ENCODE results near the gene RFX4. TPM values are rescaled to one million over a fixed set of nuclear protein-coding genes. Genes with fewer than 3 reads are reported as not detected.

Gene RFX4
- total and polyA plus RNA-seq, 2 of the 13 experiments (the other 11 are each of a cell fraction or from before 2014, with no cell fraction given): not detected

- no peak overlapping the region for H3K4me3 ChIP-seq (replicated peaks in 1 of 3; ENCODE audit: insufficient read depth in 1 of 3, low read depth in 2 of 3, low read length in 3 of 3)
- no peaks in the 10 kb centered on the region for H3K9me3 ChIP-seq (ENCODE audit: low read length)
- ChIA-PET POLR2A (no interaction called here), CTCF (ENCODE audit: low intra/inter-chr PET ratio, low total read pairs) (no interaction called here)
- 60% methylated on average over 2 of the region's 2 CpGs for WGBS (ENCODE audit: low lambda C conversion rate)
- ATAC-seq (no peak), FAIRE-seq (no peak), DNase-seq (ENCODE audit: low spot score) (no peak)
- H3K27me3 ChIP-seq (ENCODE audit: control insufficient read depth in 1 of 2, insufficient read depth in 2 of 2, low read length in 2 of 2): peaks cover 0 to 2% of the 10 kb centered on the region in 2 experiments; a peak in 1 of 5 replicates
- no peak overlapping the region for H2AFZ ChIP-seq (ENCODE audit: low read length)
- no TSS peak for BruUV-seq (replicated peaks)
- intact Hi-C loops (cut with micrococcal nuclease; ENCODE audit: unreplicated experiment): no loop called here
- no peak overlapping the region for H3K9ac ChIP-seq (ENCODE audit: insufficient read depth, low read depth, low read length)
- peaks cover 19% of the 10 kb centered on the region for H3K4me1 ChIP-seq (ENCODE audit: insufficient read depth, low read length)
- no peak for TF ChIP-seq CTCF (CRISPR knock-in tag; IDR thresholded peaks at IDR 0.05)
- no peak for TF ChIP-seq ZNF749 (CRISPR knock-in tag; IDR thresholded peaks at IDR 0.05; ENCODE audit: borderline replicate concordance)
- H3K79me2 ChIP-seq (ENCODE audit: insufficient read depth, low read length): no peaks in the 10 kb centered on the region
- H4K20me1 ChIP-seq (ENCODE audit: insufficient read depth, low read length): no peaks in the 10 kb centered on the region
- no peaks in the 10 kb centered on the region for H3K36me3 ChIP-seq (replicated peaks in 1 of 2; ENCODE audit: control insufficient read depth in 1 of 2, insufficient read depth in 2 of 2, low read length in 2 of 2)
- H3K4me2 ChIP-seq (ENCODE audit: low read depth, low read length): no peak overlapping the region
- H3K27ac ChIP-seq (ENCODE audit: extremely low read length, insufficient read depth, low read length): no peak overlapping the region
- in situ Hi-C loops (cut with HindIII; ENCODE audit: extremely low pct_ligation_motif_present, low pct_unique_long_range_greater_than_20kb): no loop called here
These were observed 65.9 kb downstream of the RFX4 start for GRCh38 chr12:106648736-106649135.

GRCh38 chr12:106651552-106651951 lies 68.7 kb downstream of the RFX4 start:
- Histone ChIP-seq H3K9me3 (ENCODE audit: low read length) (no peaks in the 10 kb centered on the region), H3K9ac (ENCODE audit: insufficient read depth, low read depth, low read length) (no peak overlapping the region), H3K4me1 (ENCODE audit: insufficient read depth, low read length) (no peaks in the 10 kb centered on the region), H3K27me3 (ENCODE audit: control insufficient read depth in 1 of 2, insufficient read depth in 2 of 2, low read length in 2 of 2) (no peaks in the 10 kb centered on the region; a peak in 1 of 5 replicates), H3K36me3 (replicated peaks in 1 of 2; ENCODE audit: control insufficient read depth in 1 of 2, insufficient read depth in 2 of 2, low read length in 2 of 2) (no peaks in the 10 kb centered on the region), H2AFZ (ENCODE audit: low read length) (no peak overlapping the region), H3K27ac (ENCODE audit: extremely low read length, insufficient read depth, low read length) (no peak overlapping the region), H3K79me2 (ENCODE audit: insufficient read depth, low read length) (no peaks in the 10 kb centered on the region), H3K4me3 (replicated peaks in 1 of 3; ENCODE audit: insufficient read depth in 1 of 3, low read depth in 2 of 3, low read length in 3 of 3) (no peak overlapping the region), H4K20me1 (ENCODE audit: insufficient read depth, low read length) (no peaks in the 10 kb centered on the region), H3K4me2 (ENCODE audit: low read depth, low read length) (no peak overlapping the region)
- BruUV-seq (replicated peaks): no TSS peak
- no peak for FAIRE-seq
- no peak for ATAC-seq
- in situ Hi-C loops (cut with HindIII; ENCODE audit: extremely low pct_ligation_motif_present, low pct_unique_long_range_greater_than_20kb): no loop called here
- ChIA-PET CTCF (ENCODE audit: low intra/inter-chr PET ratio, low total read pairs) (no interaction called here), POLR2A (no interaction called here)
- TF ChIP-seq ZMYM4 (CRISPR knock-in tag; IDR thresholded peaks at IDR 0.05): no peak
- TF ChIP-seq SMYD3 (CRISPR knock-in tag; IDR thresholded peaks at IDR 0.05): no peak
- no peak for TF ChIP-seq KLF11 (CRISPR knock-in tag; IDR thresholded peaks at IDR 0.05)
- TF ChIP-seq ZBTB44 (CRISPR knock-in tag; IDR thresholded peaks at IDR 0.05): no peak
- TF ChIP-seq, protein P1, sequence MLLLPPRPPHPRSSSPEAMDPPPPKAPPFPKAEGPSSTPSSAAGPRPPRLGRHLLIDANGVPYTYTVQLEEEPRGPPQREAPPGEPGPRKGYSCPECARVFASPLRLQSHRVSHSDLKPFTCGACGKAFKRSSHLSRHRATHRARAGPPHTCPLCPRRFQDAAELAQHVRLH (CRISPR knock-in tag; IDR thresholded peaks at IDR 0.05; ENCODE audit: borderline replicate concordance, low read depth): no peak
- TF ChIP-seq ZBTB8A (CRISPR knock-in tag; IDR thresholded peaks at IDR 0.05; ENCODE audit: borderline replicate concordance, low read depth): no peak
- TF ChIP-seq ZFP37 (CRISPR knock-in tag; IDR thresholded peaks at IDR 0.05; ENCODE audit: borderline replicate concordance): no peak
- TF ChIP-seq THAP11 (CRISPR knock-in tag; IDR thresholded peaks at IDR 0.05): no peak
- TF ChIP-seq ZNF331 (CRISPR knock-in tag; IDR thresholded peaks at IDR 0.05): no peak
- no peak for TF ChIP-seq GLI4 (CRISPR knock-in tag; IDR thresholded peaks at IDR 0.05; ENCODE audit: borderline replicate concordance)
- no peak for DNase-seq (ENCODE audit: low spot score)
- WGBS (ENCODE audit: low lambda C conversion rate): 91% methylated on average over 2 of the region's 2 CpGs
- intact Hi-C loops (cut with micrococcal nuclease; ENCODE audit: unreplicated experiment): no loop called here
